Measurements from ENCODE around the gene SLC35F2. TPM values are rescaled to one million over a fixed set of nuclear protein-coding genes. Genes with fewer than 3 reads are reported as not detected.
A peak's percentile ranks its signal among the peaks of the same experiment; 100 is the strongest.

Gene SLC35F2
- total RNA-seq, 1 donor from 2014 or later: 3.1 TPM

GRCh38 chr11:107859459-107860239, 1.1 kb upstream of the SLC35F2 start:
- H3K9ac ChIP-seq (ENCODE audit: low read depth in 1 of 3, low read length in 3 of 3): peak overlapping the region; percentile 33 to 55 (median 47)

GRCh38 chr11:107857550-107858216, 904 bp downstream of the SLC35F2 start:
- Histone ChIP-seq H3K27ac (ENCODE audit: low read depth, low read length) (no peak overlapping the region), H3K9me3 (ENCODE audit: control insufficient read depth in 3 of 3, low read length in 3 of 3) (no peaks in the 10 kb centered on the region), H3K4me3 (ENCODE audit: low read length in 3 of 3) (peak overlapping the region; percentile 62 to 81 (median 78)), H3K9ac (ENCODE audit: low read depth in 1 of 3, low read length in 3 of 3) (peak overlapping the region; percentile 66 to 77 (median 76)), H3K4me1 (ENCODE audit: control insufficient read depth in 3 of 3, insufficient read depth in 3 of 3, low read length in 3 of 3) (peaks cover 12 to 17% (median 12%) of the 10 kb centered on the region in 3 donors), H3K27me3 (ENCODE audit: control insufficient read depth in 3 of 3, insufficient read depth in 3 of 3, low read length in 3 of 3) (no peaks in the 10 kb centered on the region), H3K36me3 (ENCODE audit: control insufficient read depth in 3 of 3, insufficient read depth in 3 of 3, low read length in 3 of 3) (no peaks in the 10 kb centered on the region)

More at GRCh38 chr11:107859459-107860239, 1.1 kb upstream of the SLC35F2 start:
- Histone ChIP-seq H3K9me3 (ENCODE audit: control insufficient read depth in 3 of 3, low read length in 3 of 3) (no peaks in the 10 kb centered on the region), H3K27me3 (ENCODE audit: control insufficient read depth in 3 of 3, insufficient read depth in 3 of 3, low read length in 3 of 3) (no peaks in the 10 kb centered on the region), H3K36me3 (ENCODE audit: control insufficient read depth in 3 of 3, insufficient read depth in 3 of 3, low read length in 3 of 3) (no peaks in the 10 kb centered on the region), H3K4me1 (ENCODE audit: control insufficient read depth in 3 of 3, insufficient read depth in 3 of 3, low read length in 3 of 3) (peaks cover 12 to 17% (median 12%) of the 10 kb centered on the region in 3 donors), H3K4me3 (ENCODE audit: low read length in 3 of 3) (peak overlapping the region; percentile 62 to 81 (median 78)), H3K27ac (ENCODE audit: low read depth, low read length) (no peak overlapping the region)

- no peak overlapping the region for H3K4me3 ChIP-seq (ENCODE audit: low read length in 3 of 3)
- H3K4me1 ChIP-seq (ENCODE audit: control insufficient read depth in 3 of 3, insufficient read depth in 3 of 3, low read length in 3 of 3): peaks cover 12 to 17% (median 12%) of the 10 kb centered on the region in 3 donors
- no peak overlapping the region for H3K27ac ChIP-seq (ENCODE audit: low read depth, low read length)
- no peak overlapping the region for H3K9ac ChIP-seq (ENCODE audit: low read depth in 1 of 3, low read length in 3 of 3)
- no peaks in the 10 kb centered on the region for H3K9me3 ChIP-seq (ENCODE audit: control insufficient read depth in 3 of 3, low read length in 3 of 3)
- H3K36me3 ChIP-seq (ENCODE audit: control insufficient read depth in 3 of 3, insufficient read depth in 3 of 3, low read length in 3 of 3): no peaks in the 10 kb centered on the region
- H3K27me3 ChIP-seq (ENCODE audit: control insufficient read depth in 3 of 3, insufficient read depth in 3 of 3, low read length in 3 of 3): no peaks in the 10 kb centered on the region
Measured at GRCh38 chr11:107856981-107857517, 1.5 kb downstream of the SLC35F2 start.

- Histone ChIP-seq H3K27me3 (ENCODE audit: control insufficient read depth in 3 of 3, insufficient read depth in 3 of 3, low read length in 3 of 3) (no peaks in the 10 kb centered on the region), H3K36me3 (ENCODE audit: control insufficient read depth in 3 of 3, insufficient read depth in 3 of 3, low read length in 3 of 3) (no peaks in the 10 kb centered on the region), H3K9me3 (ENCODE audit: control insufficient read depth in 3 of 3, low read length in 3 of 3) (no peaks in the 10 kb centered on the region), H3K4me1 (ENCODE audit: control insufficient read depth in 3 of 3, insufficient read depth in 3 of 3, low read length in 3 of 3) (peaks cover 12 to 17% (median 12%) of the 10 kb centered on the region in 3 donors), H3K27ac (ENCODE audit: low read depth, low read length) (no peak overlapping the region), H3K4me3 (ENCODE audit: low read length in 3 of 3) (no peak overlapping the region), H3K9ac (ENCODE audit: low read depth in 1 of 3, low read length in 3 of 3) (no peak overlapping the region)
Measured at GRCh38 chr11:107856180-107856980, 2.2 kb downstream of the SLC35F2 start.

GRCh38 chr11:107853070-107853469, 5.5 kb downstream of the SLC35F2 start:
- H3K36me3 ChIP-seq (ENCODE audit: control insufficient read depth in 3 of 3, insufficient read depth in 3 of 3, low read length in 3 of 3): no peaks in the 10 kb centered on the region
- H3K9ac ChIP-seq (ENCODE audit: low read depth in 1 of 3, low read length in 3 of 3): no peak overlapping the region
- peaks cover under 1 to 5% (median 4%) of the 10 kb centered on the region in 3 donors for H3K4me1 ChIP-seq (ENCODE audit: control insufficient read depth in 3 of 3, insufficient read depth in 3 of 3, low read length in 3 of 3)
- no peaks in the 10 kb centered on the region for H3K27me3 ChIP-seq (ENCODE audit: control insufficient read depth in 3 of 3, insufficient read depth in 3 of 3, low read length in 3 of 3)
- no peak overlapping the region for H3K4me3 ChIP-seq (ENCODE audit: low read length in 3 of 3)
- H3K9me3 ChIP-seq (ENCODE audit: control insufficient read depth in 3 of 3, low read length in 3 of 3): no peaks in the 10 kb centered on the region
- no peak overlapping the region for H3K27ac ChIP-seq (ENCODE audit: low read depth, low read length)

GRCh38 chr11:107851704-107852310, 6.8 kb downstream of the SLC35F2 start:
- Histone ChIP-seq H3K4me1 (ENCODE audit: control insufficient read depth in 3 of 3, insufficient read depth in 3 of 3, low read length in 3 of 3) (no peaks in the 10 kb centered on the region), H3K4me3 (ENCODE audit: low read length in 3 of 3) (no peak overlapping the region)

GRCh38 chr11:107849790-107850189, 8.8 kb downstream of the SLC35F2 start:
- H3K27me3 ChIP-seq (ENCODE audit: control insufficient read depth in 3 of 3, insufficient read depth in 3 of 3, low read length in 3 of 3): no peaks in the 10 kb centered on the region
- no peak overlapping the region for H3K4me3 ChIP-seq (ENCODE audit: low read length in 3 of 3)
- no peak overlapping the region for H3K27ac ChIP-seq (ENCODE audit: low read depth, low read length)
- no peaks in the 10 kb centered on the region for H3K36me3 ChIP-seq (ENCODE audit: control insufficient read depth in 3 of 3, insufficient read depth in 3 of 3, low read length in 3 of 3)
- no peaks in the 10 kb centered on the region for H3K9me3 ChIP-seq (ENCODE audit: control insufficient read depth in 3 of 3, low read length in 3 of 3)
- no peak overlapping the region for H3K9ac ChIP-seq (ENCODE audit: low read depth in 1 of 3, low read length in 3 of 3)
- H3K4me1 ChIP-seq (ENCODE audit: control insufficient read depth in 3 of 3, insufficient read depth in 3 of 3, low read length in 3 of 3): no peaks in the 10 kb centered on the region

More at GRCh38 chr11:107851704-107852310, 6.8 kb downstream of the SLC35F2 start:
- Histone ChIP-seq H3K9me3 (ENCODE audit: control insufficient read depth in 3 of 3, low read length in 3 of 3) (no peaks in the 10 kb centered on the region), H3K27me3 (ENCODE audit: control insufficient read depth in 3 of 3, insufficient read depth in 3 of 3, low read length in 3 of 3) (no peaks in the 10 kb centered on the region), H3K9ac (ENCODE audit: low read depth in 1 of 3, low read length in 3 of 3) (no peak overlapping the region), H3K36me3 (ENCODE audit: control insufficient read depth in 3 of 3, insufficient read depth in 3 of 3, low read length in 3 of 3) (no peaks in the 10 kb centered on the region), H3K27ac (ENCODE audit: low read depth, low read length) (no peak overlapping the region)

- no peak overlapping the region for H3K9ac ChIP-seq (ENCODE audit: low read depth in 1 of 3, low read length in 3 of 3)
- H3K9me3 ChIP-seq (ENCODE audit: control insufficient read depth in 3 of 3, low read length in 3 of 3): no peaks in the 10 kb centered on the region
- no peak overlapping the region for H3K27ac ChIP-seq (ENCODE audit: low read depth, low read length)
- H3K36me3 ChIP-seq (ENCODE audit: control insufficient read depth in 3 of 3, insufficient read depth in 3 of 3, low read length in 3 of 3): no peaks in the 10 kb centered on the region
- no peaks in the 10 kb centered on the region for H3K4me1 ChIP-seq (ENCODE audit: control insufficient read depth in 3 of 3, insufficient read depth in 3 of 3, low read length in 3 of 3)
- no peak overlapping the region for H3K4me3 ChIP-seq (ENCODE audit: low read length in 3 of 3)
- H3K27me3 ChIP-seq (ENCODE audit: control insufficient read depth in 3 of 3, insufficient read depth in 3 of 3, low read length in 3 of 3): no peaks in the 10 kb centered on the region
Measured at GRCh38 chr11:107848345-107848744, 10.2 kb downstream of the SLC35F2 start.

- H3K27ac ChIP-seq (ENCODE audit: low read depth, low read length): no peak overlapping the region
- no peaks in the 10 kb centered on the region for H3K4me1 ChIP-seq (ENCODE audit: control insufficient read depth in 3 of 3, insufficient read depth in 3 of 3, low read length in 3 of 3)
- H3K4me3 ChIP-seq (ENCODE audit: low read length in 3 of 3): no peak overlapping the region
- no peak overlapping the region for H3K9ac ChIP-seq (ENCODE audit: low read depth in 1 of 3, low read length in 3 of 3)
- H3K36me3 ChIP-seq (ENCODE audit: control insufficient read depth in 3 of 3, insufficient read depth in 3 of 3, low read length in 3 of 3): no peaks in the 10 kb centered on the region
- H3K27me3 ChIP-seq (ENCODE audit: control insufficient read depth in 3 of 3, insufficient read depth in 3 of 3, low read length in 3 of 3): no peaks in the 10 kb centered on the region
- no peaks in the 10 kb centered on the region for H3K9me3 ChIP-seq (ENCODE audit: control insufficient read depth in 3 of 3, low read length in 3 of 3)
Measured at GRCh38 chr11:107847184-107847583, 11.4 kb downstream of the SLC35F2 start.
